Bone marrow (tissue), 2 donors: ENCODE measurements around the gene TNFAIP2.
"Not testable (repeated sequence)": the region's sequence is repeated elsewhere in the genome, so short reads cannot be mapped to it uniquely, and the experiment has no call there.

Experiments
- DNase-seq, 2 donors: peaks; one replicate each; lab custom pipeline; 2025; lab: John Stamatoyannopoulos, UW

Gene TNFAIP2

DNA sequence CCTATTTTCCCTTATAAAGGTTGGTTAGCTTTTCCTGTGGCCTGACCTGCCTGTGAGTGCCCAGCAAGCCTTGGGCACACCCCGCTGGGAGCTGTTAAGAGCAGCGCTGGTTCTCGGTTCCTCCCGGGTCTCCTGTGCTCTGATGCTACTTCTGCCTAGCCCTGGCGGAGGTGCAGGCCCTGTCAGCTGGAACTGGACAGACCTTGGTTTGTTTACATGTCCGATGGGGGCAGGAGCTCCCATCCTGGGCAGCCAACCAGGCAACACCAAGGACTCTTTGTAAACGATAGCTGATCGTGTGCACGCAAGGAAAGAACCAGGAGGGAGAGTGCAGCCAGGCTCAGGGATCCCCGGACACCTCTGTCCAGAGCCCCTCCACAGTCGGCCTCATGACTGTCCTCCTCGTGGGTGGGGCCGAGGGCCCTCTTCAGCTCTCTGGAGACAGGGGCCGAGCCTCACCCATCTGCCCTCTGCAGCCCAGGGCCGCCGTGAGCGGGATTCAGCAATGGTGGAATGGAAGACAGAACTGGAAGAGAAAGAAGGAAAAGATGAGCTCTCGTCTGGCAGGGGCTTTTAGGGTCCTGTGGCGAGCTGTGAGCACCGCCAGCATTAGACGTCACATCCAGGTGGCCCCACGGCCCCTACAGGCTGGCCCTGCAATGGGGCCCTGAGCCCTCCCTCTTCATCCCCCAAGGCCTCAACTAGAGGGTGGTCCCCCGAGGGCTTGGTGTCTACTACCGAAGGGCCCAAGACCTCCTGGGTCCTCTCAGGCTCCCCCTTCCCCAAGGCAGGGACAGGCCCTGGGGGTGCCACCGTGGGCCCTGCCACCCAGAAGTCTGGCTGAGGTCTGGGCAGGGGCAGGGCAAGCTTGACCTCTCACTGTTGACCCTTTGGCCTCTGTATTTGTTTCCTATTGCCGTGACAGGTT is 12.3 kb downstream of the TNFAIP2 start:
- no peak for DNase-seq

DNA sequence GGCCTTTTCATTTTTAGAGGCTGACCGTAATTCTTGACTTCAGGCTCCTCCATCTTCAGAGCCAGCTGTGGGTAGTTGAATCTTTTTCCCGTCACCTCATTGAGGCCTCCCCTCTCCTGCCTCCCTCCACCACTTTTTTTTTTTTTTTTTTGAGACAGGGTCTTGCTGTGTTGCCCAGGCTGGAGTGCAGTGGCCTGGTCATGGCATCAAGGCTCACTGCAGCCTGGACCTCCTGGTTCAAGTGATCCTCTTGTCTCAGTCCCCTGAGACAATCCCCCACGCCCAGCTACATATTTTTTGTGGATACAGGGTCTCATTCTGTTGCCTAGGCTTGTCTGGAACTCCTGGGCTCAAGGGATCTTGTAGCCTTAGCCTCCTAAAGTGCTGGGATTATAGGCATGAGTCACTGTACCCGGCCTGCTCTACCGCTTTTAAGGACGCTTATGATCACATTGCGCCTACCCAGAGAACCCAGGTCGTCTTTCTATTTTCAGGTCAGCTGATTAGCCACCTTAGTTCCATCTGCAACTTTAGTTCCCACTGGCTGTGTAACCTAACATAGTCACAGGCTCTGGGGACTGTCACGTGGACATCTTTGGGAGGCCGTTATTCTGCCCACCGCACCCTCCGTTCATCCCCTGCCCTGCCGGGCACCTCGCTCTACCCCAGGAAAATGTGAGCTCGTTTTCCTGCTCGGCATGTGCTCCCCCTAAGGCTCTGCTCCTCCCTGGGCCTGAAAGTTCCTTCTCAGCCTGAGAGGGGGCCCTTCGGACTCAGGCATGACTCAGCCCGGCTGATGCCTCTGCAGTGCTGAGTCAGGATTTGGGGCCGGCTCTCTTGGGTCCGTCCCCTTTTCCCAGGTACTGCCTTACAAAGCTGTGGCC is 13.4 kb downstream of the TNFAIP2 start:
- peak; percentile 34 to 46 for DNase-seq

DNA sequence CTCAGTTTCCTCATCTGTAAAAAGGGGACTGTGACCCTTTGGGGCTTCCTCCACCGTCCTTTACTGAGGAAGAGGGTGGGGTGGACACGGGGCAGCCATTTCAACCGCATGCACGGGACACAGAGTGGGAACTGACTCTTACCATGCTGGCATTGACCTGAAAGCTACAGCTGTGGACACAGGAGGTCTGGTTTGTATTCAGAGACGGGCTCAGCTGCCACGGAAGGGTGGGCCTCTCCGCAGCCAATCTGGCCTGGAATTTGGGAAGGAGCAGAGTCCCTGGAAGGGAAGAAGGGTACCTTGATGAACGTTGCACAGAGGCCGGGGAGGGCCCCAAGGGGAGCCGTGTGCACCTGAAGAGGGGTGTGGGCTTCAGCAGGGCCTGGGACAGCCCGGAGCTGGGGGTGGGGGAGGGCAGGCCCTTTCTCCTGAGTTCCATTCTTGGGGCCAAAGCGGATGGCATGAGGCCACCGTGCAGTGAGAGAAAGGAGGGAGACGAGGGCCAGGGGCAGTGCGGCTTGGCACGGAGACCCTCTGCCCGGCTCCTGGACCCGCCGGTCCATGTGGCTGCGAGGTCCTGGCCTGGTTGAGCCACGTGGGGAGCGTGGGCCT is 14.5 kb downstream of the TNFAIP2 start:
- no peak for DNase-seq

DNA sequence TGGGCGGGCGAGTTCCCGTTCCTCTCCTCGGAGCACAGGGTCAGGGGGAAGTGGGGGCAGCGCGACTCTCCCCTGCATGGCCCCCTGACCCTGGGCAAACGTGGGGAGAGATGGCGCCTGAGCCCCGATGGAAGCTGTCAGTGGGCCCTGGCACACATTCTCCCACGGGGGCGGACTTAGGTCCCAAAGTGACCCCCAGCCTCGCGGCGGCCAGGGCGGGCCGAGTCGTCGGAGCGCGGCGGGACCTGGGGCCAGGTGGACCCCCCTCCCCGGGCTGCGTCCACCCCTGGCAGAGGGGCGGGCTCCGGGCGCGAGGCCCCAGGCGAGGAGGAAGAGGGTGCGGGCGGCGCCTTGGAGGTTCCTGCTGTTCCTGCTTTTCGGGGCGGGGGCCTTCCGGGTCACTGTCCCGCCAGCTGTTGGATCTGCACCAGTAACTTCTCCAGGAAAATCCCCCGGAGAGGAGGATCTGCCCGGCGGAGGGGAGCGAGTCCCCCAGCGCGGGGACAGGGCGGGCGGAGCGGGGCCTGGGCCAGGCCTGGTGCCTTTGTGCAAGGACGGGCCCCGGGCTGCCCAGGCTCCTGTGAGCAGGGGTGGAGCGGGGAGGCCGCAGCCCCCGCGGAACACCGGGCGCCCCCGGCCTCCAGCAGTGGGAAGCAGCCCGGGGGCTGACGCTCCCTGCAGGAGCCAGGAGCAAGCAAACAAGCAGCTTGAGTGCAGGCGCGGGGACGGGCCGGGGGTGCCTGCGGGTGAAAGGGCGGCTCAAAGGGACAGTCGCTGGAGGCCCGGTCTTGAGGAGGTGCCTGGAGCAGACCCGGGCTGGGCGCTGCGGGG is 15.3 kb downstream of the TNFAIP2 start:
- DNase-seq: no peak

DNA sequence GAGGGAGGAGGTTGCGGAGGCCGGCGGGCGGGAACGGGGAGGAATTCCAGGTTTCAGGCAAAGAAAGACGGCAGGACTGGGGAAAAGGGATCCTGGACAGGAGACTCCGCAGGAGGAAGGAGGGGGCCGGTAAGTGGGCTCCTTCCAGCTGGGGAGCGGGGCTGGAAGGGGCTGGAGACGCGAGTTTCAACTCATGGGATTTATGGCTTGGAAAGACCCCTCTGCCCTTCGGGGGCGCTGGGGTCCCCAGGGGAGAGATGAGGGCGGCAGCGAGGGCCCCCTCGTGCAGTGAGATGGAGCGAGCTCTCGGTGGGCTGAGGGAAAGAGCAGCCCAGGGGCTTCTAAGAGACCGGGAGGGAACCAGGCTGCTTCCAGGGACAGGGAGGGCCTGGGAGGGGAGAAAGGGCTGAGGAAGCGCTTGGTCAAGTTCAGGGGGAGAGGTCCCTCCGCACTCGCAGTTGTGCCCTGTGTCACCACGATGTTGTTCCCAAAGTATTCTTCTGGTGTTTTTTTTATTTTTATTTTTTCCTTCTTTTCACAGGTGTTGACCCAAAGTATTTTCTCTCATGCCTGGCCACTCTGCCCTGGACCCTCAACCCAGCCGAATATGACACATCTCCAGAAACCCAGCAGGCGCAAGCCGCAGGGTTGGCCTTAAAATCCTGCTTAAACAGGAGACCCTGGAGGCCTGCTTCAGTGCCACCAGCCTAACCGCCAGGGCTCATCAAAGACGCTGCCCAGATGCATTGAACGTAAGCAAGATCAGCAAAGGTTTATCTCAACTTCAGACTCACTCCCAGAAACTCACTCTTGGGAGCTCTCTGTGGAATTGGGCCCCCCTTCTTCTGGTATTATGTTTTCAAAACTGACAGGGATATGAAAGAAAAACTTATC is 16.1 kb downstream of the TNFAIP2 start:
- no peak for DNase-seq

DNA sequence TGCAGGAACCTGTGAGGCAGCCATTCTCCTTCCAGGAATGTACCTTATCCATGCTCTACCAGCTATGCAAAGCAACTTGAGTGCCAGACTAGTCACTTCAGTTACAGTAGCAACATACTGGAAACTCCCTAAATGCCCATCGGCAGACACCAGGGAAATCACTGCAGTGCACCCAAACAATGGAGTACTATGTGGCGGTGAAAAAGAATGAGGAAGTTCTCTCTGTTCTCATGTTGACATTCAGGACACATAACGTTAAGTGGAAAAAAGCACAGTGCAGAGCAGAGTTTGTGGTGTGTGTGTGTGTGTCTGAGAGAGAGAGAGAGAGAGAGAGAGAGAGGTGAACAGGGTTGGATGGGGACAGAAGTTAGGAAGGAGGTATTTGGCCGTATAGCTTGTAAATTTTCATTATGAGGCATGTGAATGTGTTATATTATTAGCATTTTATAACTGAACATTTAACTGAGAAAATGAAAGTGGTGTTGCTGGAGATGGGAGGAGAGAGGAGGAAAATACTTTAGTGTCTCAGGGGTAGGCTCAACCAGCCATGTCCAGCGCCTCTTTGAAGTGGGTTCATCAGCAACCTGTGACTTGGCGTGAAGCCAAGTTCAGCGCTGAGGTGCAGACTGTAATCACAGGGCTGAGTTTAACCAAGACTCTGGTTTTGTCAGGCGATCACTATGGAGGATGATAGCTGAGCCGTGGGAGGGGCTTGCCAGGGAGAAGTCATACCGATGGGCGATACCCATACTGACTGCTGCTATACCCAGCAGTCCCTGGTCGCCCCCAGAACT is 17.3 kb downstream of the TNFAIP2 start:
- no peak for DNase-seq

DNA sequence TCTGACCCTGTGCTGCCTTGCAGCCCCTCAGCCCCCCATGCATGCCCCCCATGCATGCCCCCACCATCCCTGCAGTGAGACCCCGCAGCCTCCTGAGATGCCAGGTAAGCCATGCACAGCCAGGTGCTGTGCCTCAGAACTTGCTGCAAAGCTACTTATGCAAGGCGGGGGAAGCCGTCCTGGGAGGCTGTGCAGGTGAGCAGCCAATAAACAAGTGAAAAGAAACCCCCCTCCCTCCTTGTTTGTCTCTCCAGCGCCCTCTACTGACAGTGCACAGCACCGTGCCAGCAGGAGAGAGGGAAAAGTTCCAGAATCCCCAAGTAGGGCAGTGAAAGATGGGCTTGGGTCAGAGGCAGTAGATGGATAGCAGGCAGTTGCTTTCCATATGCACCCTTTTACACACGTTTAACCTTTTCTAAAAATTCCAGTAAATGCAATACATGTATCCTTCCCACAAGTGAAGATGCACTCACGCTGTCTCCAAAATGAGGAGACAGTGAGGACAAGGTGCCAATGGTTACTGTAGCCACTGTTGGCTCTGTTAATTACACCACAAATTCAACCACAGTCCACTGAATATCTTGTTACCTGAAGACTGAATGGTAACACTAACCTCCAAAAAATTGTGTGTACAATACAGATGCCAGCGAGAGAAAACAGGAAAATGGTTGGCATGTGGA is 18.0 kb downstream of the TNFAIP2 start:
- DNase-seq: peak in 1 of 2 donors; percentile 11

DNA sequence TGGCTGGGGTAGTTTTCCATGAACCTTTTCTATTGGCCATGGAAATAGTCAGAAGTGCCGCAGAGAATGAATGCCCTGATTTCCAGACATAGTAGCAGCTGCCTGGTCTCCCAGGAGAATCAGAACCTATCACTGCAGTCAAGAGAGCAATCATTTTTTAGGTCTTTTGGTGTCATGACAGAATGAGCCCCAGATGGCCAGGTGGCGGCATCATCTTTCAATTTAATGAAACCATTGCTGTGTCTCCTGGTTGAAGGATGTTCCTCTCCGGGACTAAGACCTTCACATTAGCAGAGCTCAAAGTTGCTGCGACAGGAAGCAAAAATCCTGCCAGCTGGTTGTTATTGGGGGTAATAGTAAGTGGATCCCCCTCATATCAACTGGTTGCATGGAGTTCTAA is 18.8 kb downstream of the TNFAIP2 start:
- DNase-seq: no peak

DNA sequence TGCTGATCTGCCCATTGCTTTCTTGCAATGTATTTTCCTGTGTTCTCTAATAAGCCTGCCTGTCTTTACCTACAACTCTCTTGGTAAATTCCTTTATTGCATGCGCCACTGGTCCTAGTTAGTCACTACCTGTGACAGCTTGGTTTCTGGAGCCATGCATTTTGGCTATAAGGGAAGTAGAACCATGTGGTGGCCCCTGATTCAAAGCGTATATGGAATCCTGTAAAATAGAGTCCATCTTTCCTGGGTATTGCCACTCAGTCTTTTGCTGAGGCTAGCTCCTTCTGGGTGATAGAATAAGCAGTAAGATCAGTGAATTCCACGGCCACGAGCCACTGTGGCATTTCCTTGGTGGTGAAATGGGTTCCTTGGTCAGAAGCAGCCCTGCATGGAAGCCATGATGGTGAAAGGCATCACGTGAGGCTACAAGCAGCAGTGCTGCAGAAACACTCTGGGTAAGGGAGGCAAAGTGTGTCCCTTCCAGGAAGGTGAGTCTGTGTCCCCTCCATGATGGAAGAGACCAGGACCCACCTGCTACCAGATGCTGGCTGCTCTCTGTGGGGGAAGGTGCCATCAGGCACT is 19.6 kb downstream of the TNFAIP2 start:
- no peak for DNase-seq

DNA sequence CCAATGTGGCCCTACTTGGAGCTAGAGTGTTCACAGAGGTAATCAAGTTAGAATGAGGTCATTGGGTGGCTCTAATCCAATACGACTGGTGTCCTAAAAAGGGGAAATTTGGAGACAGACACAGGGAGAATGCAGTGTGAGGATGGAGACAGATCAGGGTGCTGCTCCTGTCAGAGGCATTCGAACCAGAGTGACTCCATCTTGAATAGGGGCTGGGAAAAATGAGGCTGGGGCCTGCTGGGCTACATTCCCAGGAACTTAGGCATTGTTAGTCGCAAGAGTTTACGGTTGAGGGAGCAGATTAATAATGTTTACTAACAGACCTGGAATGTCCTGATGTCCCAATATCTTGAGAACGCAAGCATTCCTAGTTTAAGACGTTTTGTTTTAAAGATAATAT is 20.2 kb downstream of the TNFAIP2 start:
- no peak for DNase-seq

DNA sequence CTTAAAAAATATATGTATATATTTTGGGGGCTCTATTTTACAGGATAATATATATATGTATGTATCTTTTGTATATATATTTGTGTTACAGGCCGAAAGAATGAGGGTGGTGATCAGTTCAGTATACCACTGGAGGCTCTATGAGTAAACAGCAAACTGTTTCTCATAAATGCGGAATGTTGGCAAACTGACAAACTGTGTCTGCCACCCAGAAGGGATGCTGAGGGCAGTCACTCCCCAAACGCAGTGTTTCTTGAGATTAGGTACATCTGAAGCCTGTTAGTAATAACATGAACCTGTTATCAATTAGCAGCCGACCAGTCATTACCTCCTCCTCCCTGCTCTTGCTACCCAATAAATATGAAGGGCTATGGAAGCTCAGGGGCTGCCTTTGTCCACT is 20.8 kb downstream of the TNFAIP2 start:
- no peak for DNase-seq

DNA sequence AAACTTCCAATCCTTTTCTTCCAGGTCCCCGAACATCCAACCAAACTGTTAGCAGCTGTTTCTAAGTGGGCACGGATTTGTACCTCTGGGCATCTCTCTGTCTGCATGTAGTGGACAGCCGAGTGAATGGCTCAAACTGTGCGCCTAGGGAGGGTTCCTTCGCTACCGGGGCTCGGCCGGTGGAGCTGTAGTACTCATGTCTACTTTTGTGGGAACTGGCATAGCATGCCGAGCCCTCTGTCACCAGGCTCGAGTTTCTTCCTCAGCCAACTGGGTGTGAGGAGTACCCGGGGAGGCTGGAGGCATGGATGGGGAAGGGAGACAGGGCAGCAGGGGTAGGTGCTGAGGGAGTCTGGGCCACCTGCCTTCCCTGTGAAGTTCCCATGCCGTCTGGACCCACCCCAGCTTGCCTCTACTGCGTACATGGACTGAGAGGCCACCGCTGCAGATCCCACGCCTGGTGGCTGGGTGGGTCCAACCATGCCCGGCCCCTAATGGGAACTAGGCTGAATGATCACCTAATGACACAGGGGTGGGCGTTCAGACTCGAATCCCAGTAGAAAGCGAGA is 23.0 kb downstream of the TNFAIP2 start:
- DNase-seq: no peak

DNA sequence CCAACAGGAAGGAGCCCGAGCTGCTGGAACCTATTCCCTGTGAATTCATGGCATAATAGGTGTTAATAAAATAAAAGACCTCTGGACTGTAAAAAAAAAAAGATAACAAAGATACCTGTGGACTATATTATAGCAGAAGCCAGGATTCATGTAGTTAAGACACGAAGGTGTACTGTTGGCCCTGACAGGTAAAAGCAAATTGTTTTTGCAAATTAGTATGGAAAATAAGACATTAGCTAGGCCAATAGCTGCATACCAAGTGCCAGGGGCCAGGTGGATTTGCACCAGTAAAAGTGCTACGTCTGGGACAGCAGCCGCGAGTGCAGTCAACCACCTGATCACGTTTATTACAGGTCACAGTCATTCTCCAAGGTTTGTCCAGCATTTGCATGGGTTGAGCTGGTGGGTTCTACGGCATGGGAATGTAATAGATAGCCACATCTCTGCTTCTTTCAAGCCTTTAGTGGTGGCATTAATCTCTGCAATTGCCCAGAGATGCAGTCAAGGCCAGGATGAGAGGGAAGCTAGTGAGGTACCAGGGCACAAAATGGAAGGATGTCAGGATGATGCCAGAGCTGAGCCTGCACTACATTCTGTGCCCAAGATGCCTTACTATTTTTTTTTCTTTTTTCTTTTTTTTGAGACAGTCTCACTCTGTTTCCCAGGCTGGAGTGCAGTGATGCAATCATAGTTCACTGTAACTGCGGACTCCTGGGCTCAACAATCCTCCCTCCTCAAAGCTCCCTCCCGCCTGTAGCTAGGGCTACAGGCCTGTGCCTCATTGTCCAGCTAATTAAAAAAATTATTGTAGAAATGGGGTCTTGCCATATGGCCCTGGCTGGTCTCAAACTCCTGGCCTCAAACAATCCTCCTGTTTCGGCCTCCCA is 26.3 kb downstream of the TNFAIP2 start:
- no peak for DNase-seq

DNA sequence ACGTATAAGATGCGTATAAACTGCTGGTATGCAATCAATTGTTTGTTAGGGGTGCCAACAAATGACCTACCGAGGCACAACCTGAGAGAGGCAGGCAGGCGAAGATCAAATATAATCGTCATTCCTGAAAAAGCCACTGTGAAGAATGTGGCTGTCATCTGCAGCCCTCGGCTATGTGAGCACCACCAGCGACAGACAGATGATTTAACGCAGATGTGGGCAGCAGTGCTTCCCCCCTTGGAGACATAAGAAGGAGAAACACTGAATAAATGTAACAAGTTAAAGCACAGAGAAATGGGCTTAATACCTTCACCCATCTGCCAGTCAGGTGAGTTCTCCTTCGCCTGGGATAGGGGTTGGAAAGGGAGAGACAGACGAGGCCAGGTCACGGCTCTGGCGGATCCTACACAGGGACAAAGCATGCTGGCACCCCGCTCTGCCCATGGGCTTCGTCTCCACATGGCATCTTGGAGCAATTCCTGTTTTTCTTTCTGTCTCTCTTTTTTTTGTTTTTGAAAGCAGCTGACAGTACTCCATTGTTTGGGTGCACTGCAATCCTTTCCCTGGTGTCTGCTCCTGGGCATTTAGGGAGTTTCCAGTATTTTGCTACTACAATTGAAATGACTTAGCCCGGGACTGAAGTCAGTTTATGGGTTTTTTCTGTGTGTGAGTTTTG is 28.1 kb downstream of the TNFAIP2 start:
- DNase-seq: no peak

DNA sequence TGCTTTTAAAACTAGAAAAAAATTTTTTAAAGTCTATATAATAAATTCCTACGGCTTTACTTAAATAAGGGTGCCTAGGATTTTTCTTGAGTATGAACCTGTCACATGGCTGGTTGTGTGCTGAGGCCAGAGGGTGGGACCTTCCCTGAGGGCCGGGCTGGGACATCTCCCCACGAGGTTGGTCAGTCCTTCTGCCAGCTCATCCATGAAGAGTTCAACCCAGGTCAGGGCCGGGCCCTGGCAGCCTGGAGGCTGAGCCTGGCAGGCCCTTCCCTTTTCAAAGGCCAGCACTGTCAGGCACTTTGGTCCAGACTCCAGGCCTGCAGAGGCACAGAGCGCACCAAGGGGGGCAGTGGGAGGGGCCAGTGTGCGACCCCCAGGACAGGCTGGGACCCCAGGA is 31.7 kb downstream of the TNFAIP2 start:
- no peak for DNase-seq

DNA sequence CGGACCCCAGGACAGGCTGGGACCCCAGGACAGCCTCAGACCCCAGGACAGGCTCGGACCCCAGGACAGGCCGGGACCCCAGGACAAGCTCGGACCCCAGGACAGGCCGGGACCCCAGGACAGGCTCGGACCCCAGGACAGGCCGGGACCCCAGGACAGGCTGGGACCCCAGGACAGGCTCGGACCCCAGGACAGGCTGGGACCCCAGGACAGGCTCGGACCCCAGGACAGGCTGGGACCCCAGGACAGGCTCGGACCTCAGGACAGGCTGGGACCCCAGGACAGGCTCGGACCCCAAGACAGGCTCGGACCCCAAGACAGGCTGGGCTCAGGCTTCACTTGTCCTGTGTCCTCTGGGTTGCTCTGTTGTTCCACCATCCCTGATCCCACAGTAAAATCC is 32.2 kb downstream of the TNFAIP2 start:
- not testable (repeated sequence) for DNase-seq
